Measurements from ENCODE around the gene KRTAP10-12. TPM values are rescaled to one million over a fixed set of nuclear protein-coding genes. Genes with fewer than 3 reads are reported as not detected.
"Not testable (repeated sequence)": the region's sequence is repeated elsewhere in the genome, so short reads cannot be mapped to it uniquely, and the experiment has no call there.

KRTAP10-12 gene
- polyA plus RNA-seq (2013, experiment 1 of 2): not detected
- polyA plus RNA-seq (2013, experiment 2 of 2): not detected

- no CpG with 5 or more reads among the region's 21 CpGs for WGBS, 2 donors (ENCODE audit: extremely low coverage in 2 of 2, insufficient read length in 2 of 2, insufficient replicate concordance in 1 of 2)
- not testable (repeated sequence) for H2BK120ac ChIP-seq (ENCODE audit: low read depth, low read length); H3K79me1 ChIP-seq (ENCODE audit: low read depth, low read length); H2BK12ac ChIP-seq (ENCODE audit: low read length); H3K27ac ChIP-seq (replicated peaks; ENCODE audit: low read length); H3K4me2 ChIP-seq (ENCODE audit: insufficient read depth, low read length, poor library complexity, severe bottlenecking); H3K9me3 ChIP-seq (replicated peaks in 1 of 2; ENCODE audit: control insufficient read depth in 2 of 2, insufficient read depth in 1 of 2, low read depth in 1 of 2, low read length in 2 of 2); H2BK5ac ChIP-seq (ENCODE audit: low read length); H3K36me3 ChIP-seq (replicated peaks in 1 of 2; ENCODE audit: control insufficient read depth in 2 of 2, insufficient read depth in 2 of 2, low read length in 2 of 2); H4K8ac ChIP-seq (ENCODE audit: low read depth, low read length); H4K91ac ChIP-seq (ENCODE audit: low read depth, low read length, poor library complexity); DNase-seq (ENCODE audit: low spot score); H3K4me3 ChIP-seq (ENCODE audit: low read length in 2 of 2); H3K4ac ChIP-seq (ENCODE audit: low read length)
- H3K14ac ChIP-seq (ENCODE audit: low read length): peak within 1 kb of the TSS; percentile 59
- peak within 1 kb of the TSS; percentile 33 for H3K9ac ChIP-seq (ENCODE audit: low read depth, low read length, poor library complexity)
- peak within 1 kb of the TSS; percentile 53 for H3K23ac ChIP-seq (ENCODE audit: low read depth, low read length, poor library complexity)
- H3K4me1 ChIP-seq (ENCODE audit: control insufficient read depth in 2 of 2, insufficient read depth in 1 of 2, low read depth in 1 of 2, low read length in 2 of 2): peaks cover 11 to 16% of the 10 kb centered on the region in 2 donors
- peaks cover 0 to 47% (median 0%) of the 10 kb centered on the region in 3 experiments for H3K27me3 ChIP-seq (ENCODE audit: control insufficient read depth in 3 of 3, insufficient read depth in 3 of 3, low read depth in 1 of 3, low read length in 3 of 3)
- peak within 1 kb of the TSS; percentile 8 for H2AK5ac ChIP-seq (ENCODE audit: low read depth, low read length)
- H2BK15ac ChIP-seq (ENCODE audit: low read length): peak within 1 kb of the TSS; percentile 45
- H2AFZ ChIP-seq (ENCODE audit: low read length): peak within 1 kb of the TSS; percentile 43
- peak within 1 kb of the TSS; percentile 61 for H3K18ac ChIP-seq (ENCODE audit: low read length)
These were observed at the start of gene KRTAP10-12 for GRCh38 chr21:44697172-44697810. Gene KRTAP10-12 (plus strand): TSS chr21:44697172. CDS start chr21:44697202, 30 bp downstream.

GRCh38 chr21:44647222-44647552 lies 49.8 kb upstream of the KRTAP10-12 start:
- peak overlapping the region; percentile 74 for H2AK5ac ChIP-seq (ENCODE audit: low read depth, low read length)
- peak overlapping the region; percentile 92 for H3K14ac ChIP-seq (ENCODE audit: low read length)
- peak overlapping the region; percentile 73 for H3K9ac ChIP-seq (ENCODE audit: low read depth, low read length, poor library complexity)
- H3K4me3 ChIP-seq (ENCODE audit: low read length in 2 of 2): no peak overlapping the region
- H3K4me1 ChIP-seq (ENCODE audit: control insufficient read depth in 2 of 2, insufficient read depth in 1 of 2, low read depth in 1 of 2, low read length in 2 of 2): peaks cover 0 to 3% of the 10 kb centered on the region in 2 donors
- peak overlapping the region; percentile 11 for H2AFZ ChIP-seq (ENCODE audit: low read length)
- H4K8ac ChIP-seq (ENCODE audit: low read depth, low read length): peak overlapping the region; percentile 50
- H2BK5ac ChIP-seq (ENCODE audit: low read length): no peak overlapping the region
- no peak overlapping the region for H3K4me2 ChIP-seq (ENCODE audit: insufficient read depth, low read length, poor library complexity, severe bottlenecking)
- peak overlapping the region; percentile 66 for H4K91ac ChIP-seq (ENCODE audit: low read depth, low read length, poor library complexity)
- no peak overlapping the region for H3K4ac ChIP-seq (ENCODE audit: low read length)
- WGBS, 2 donors (ENCODE audit: extremely low coverage in 2 of 2, insufficient read length in 2 of 2, insufficient replicate concordance in 1 of 2): no CpG with 5 or more reads among the region's 8 CpGs
- no peak overlapping the region for H3K27ac ChIP-seq (replicated peaks; ENCODE audit: low read length)
- H3K23ac ChIP-seq (ENCODE audit: low read depth, low read length, poor library complexity): peak overlapping the region; percentile 58
- no peak overlapping the region for H2BK120ac ChIP-seq (ENCODE audit: low read depth, low read length)
- peak overlapping the region; percentile 91 for H3K18ac ChIP-seq (ENCODE audit: low read length)
- peaks cover 4% of the 10 kb centered on the region in 2 donors for H3K9me3 ChIP-seq (replicated peaks in 1 of 2; ENCODE audit: control insufficient read depth in 2 of 2, insufficient read depth in 1 of 2, low read depth in 1 of 2, low read length in 2 of 2)
- H2BK15ac ChIP-seq (ENCODE audit: low read length): peak overlapping the region; percentile 72
- no peaks in the 10 kb centered on the region for H3K79me1 ChIP-seq (ENCODE audit: low read depth, low read length)
- peak overlapping the region; percentile 97 for H2BK12ac ChIP-seq (ENCODE audit: low read length)
- H3K27me3 ChIP-seq (ENCODE audit: control insufficient read depth in 3 of 3, insufficient read depth in 3 of 3, low read depth in 1 of 3, low read length in 3 of 3): peaks cover 0 to 15% (median 0%) of the 10 kb centered on the region in 3 experiments
- no peak for DNase-seq (ENCODE audit: low spot score)
- H3K36me3 ChIP-seq (replicated peaks in 1 of 2; ENCODE audit: control insufficient read depth in 2 of 2, insufficient read depth in 2 of 2, low read length in 2 of 2): no peaks in the 10 kb centered on the region

- no peaks in the 10 kb centered on the region for H3K79me1 ChIP-seq (ENCODE audit: low read depth, low read length)
- H3K9ac ChIP-seq (ENCODE audit: low read depth, low read length, poor library complexity): no peak overlapping the region
- no CpG with 5 or more reads among the region's 33 CpGs for WGBS, 2 donors (ENCODE audit: extremely low coverage in 2 of 2, insufficient read length in 2 of 2, insufficient replicate concordance in 1 of 2)
- H2AK5ac ChIP-seq (ENCODE audit: low read depth, low read length): peak overlapping the region; percentile 72
- H4K8ac ChIP-seq (ENCODE audit: low read depth, low read length): peak overlapping the region; percentile 95
- no peak overlapping the region for H4K91ac ChIP-seq (ENCODE audit: low read depth, low read length, poor library complexity)
- H3K9me3 ChIP-seq (replicated peaks in 1 of 2; ENCODE audit: control insufficient read depth in 2 of 2, insufficient read depth in 1 of 2, low read depth in 1 of 2, low read length in 2 of 2): peaks cover 0 to 4% of the 10 kb centered on the region in 2 donors
- H3K23ac ChIP-seq (ENCODE audit: low read depth, low read length, poor library complexity): no peak overlapping the region
- peaks cover 0 to 3% of the 10 kb centered on the region in 2 donors for H3K4me1 ChIP-seq (ENCODE audit: control insufficient read depth in 2 of 2, insufficient read depth in 1 of 2, low read depth in 1 of 2, low read length in 2 of 2)
- H2BK120ac ChIP-seq (ENCODE audit: low read depth, low read length): no peak overlapping the region
- no peak overlapping the region for H2BK12ac ChIP-seq (ENCODE audit: low read length)
- no peak overlapping the region for H2BK5ac ChIP-seq (ENCODE audit: low read length)
- H3K4me3 ChIP-seq (ENCODE audit: low read length in 2 of 2): no peak overlapping the region
- no peak overlapping the region for H3K27ac ChIP-seq (replicated peaks; ENCODE audit: low read length)
- H2BK15ac ChIP-seq (ENCODE audit: low read length): no peak overlapping the region
- no peak for DNase-seq (ENCODE audit: low spot score)
- H3K14ac ChIP-seq (ENCODE audit: low read length): no peak overlapping the region
- H3K4me2 ChIP-seq (ENCODE audit: insufficient read depth, low read length, poor library complexity, severe bottlenecking): no peak overlapping the region
- H3K4ac ChIP-seq (ENCODE audit: low read length): no peak overlapping the region
- H3K27me3 ChIP-seq (ENCODE audit: control insufficient read depth in 3 of 3, insufficient read depth in 3 of 3, low read depth in 1 of 3, low read length in 3 of 3): peaks cover 0 to 15% (median 0%) of the 10 kb centered on the region in 3 experiments
- peak overlapping the region; percentile 79 for H3K18ac ChIP-seq (ENCODE audit: low read length)
- H2AFZ ChIP-seq (ENCODE audit: low read length): no peak overlapping the region
- H3K36me3 ChIP-seq (replicated peaks in 1 of 2; ENCODE audit: control insufficient read depth in 2 of 2, insufficient read depth in 2 of 2, low read length in 2 of 2): no peaks in the 10 kb centered on the region
These were observed 48.2 kb upstream of the KRTAP10-12 start for GRCh38 chr21:44648557-44649311.

GRCh38 chr21:44649521-44650100 lies 47.4 kb upstream of the KRTAP10-12 start:
- H2BK5ac ChIP-seq (ENCODE audit: low read length): no peak overlapping the region
- H2BK15ac ChIP-seq (ENCODE audit: low read length): peak overlapping the region; percentile 62
- no peak overlapping the region for H4K91ac ChIP-seq (ENCODE audit: low read depth, low read length, poor library complexity)
- no peak overlapping the region for H2BK120ac ChIP-seq (ENCODE audit: low read depth, low read length)
- H3K4ac ChIP-seq (ENCODE audit: low read length): no peak overlapping the region
- H3K79me1 ChIP-seq (ENCODE audit: low read depth, low read length): no peaks in the 10 kb centered on the region
- no peak overlapping the region for H3K14ac ChIP-seq (ENCODE audit: low read length)
- H3K23ac ChIP-seq (ENCODE audit: low read depth, low read length, poor library complexity): no peak overlapping the region
- H4K8ac ChIP-seq (ENCODE audit: low read depth, low read length): no peak overlapping the region
- H3K27me3 ChIP-seq (ENCODE audit: control insufficient read depth in 3 of 3, insufficient read depth in 3 of 3, low read depth in 1 of 3, low read length in 3 of 3): peaks cover 0 to 15% (median 0%) of the 10 kb centered on the region in 3 experiments
- H3K18ac ChIP-seq (ENCODE audit: low read length): peak overlapping the region; percentile 19
- H2AFZ ChIP-seq (ENCODE audit: low read length): no peak overlapping the region
- no peak overlapping the region for H3K4me2 ChIP-seq (ENCODE audit: insufficient read depth, low read length, poor library complexity, severe bottlenecking)
- no CpG with 5 or more reads among the region's 18 CpGs for WGBS, 2 donors (ENCODE audit: extremely low coverage in 2 of 2, insufficient read length in 2 of 2, insufficient replicate concordance in 1 of 2)
- no peak overlapping the region for H2BK12ac ChIP-seq (ENCODE audit: low read length)
- H3K9me3 ChIP-seq (replicated peaks in 1 of 2; ENCODE audit: control insufficient read depth in 2 of 2, insufficient read depth in 1 of 2, low read depth in 1 of 2, low read length in 2 of 2): peaks cover 0 to 2% of the 10 kb centered on the region in 2 donors
- peak overlapping the region; percentile 15 for H2AK5ac ChIP-seq (ENCODE audit: low read depth, low read length)
- H3K9ac ChIP-seq (ENCODE audit: low read depth, low read length, poor library complexity): peak overlapping the region; percentile 12
- H3K4me3 ChIP-seq (ENCODE audit: low read length in 2 of 2): no peak overlapping the region
- H3K27ac ChIP-seq (replicated peaks; ENCODE audit: low read length): no peak overlapping the region
- no peaks in the 10 kb centered on the region for H3K36me3 ChIP-seq (replicated peaks in 1 of 2; ENCODE audit: control insufficient read depth in 2 of 2, insufficient read depth in 2 of 2, low read length in 2 of 2)
- H3K4me1 ChIP-seq (ENCODE audit: control insufficient read depth in 2 of 2, insufficient read depth in 1 of 2, low read depth in 1 of 2, low read length in 2 of 2): peaks cover 0 to 3% of the 10 kb centered on the region in 2 donors
- no peak for DNase-seq (ENCODE audit: low spot score)

Measured in neuronal stem cell (in vitro differentiated cells).